GM19397 (cell line): Measurements from ENCODE around the gene AGBL5.
"Not testable (repeated sequence)": the region's sequence is repeated elsewhere in the genome, so short reads cannot be mapped to it uniquely, and the experiment has no call there.

Experiments used
- ATAC-seq: cut with Tn5 transposase; IDR thresholded peaks from one replicate; pipeline ENCODE4 v1.9.1; 2021; ENCODE audit warnings: mild to moderate bottlenecking, moderate library complexity; ENCODE audit not compliant: unreplicated experiment

Gene AGBL5

DNA sequence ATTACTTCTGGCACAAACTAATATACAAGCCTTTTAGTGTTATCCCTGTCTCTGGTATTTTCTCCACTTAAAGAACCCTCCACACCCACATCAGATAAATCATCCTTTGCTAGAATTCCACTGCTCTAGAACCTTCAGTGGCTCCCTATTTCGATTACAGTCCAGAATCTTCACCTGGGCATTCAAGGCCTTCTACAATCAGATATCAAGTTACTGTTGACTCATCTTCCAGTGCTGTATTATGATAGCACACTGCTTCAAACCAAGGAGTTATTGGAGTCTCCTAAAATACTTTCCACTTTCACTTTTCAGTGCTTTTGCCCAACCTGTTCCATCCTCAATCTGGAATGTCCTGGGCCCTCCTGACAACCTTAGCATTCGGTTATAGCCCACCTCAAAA, 64.1 kb downstream of the AGBL5 start:
- ATAC-seq, result no peak

DNA sequence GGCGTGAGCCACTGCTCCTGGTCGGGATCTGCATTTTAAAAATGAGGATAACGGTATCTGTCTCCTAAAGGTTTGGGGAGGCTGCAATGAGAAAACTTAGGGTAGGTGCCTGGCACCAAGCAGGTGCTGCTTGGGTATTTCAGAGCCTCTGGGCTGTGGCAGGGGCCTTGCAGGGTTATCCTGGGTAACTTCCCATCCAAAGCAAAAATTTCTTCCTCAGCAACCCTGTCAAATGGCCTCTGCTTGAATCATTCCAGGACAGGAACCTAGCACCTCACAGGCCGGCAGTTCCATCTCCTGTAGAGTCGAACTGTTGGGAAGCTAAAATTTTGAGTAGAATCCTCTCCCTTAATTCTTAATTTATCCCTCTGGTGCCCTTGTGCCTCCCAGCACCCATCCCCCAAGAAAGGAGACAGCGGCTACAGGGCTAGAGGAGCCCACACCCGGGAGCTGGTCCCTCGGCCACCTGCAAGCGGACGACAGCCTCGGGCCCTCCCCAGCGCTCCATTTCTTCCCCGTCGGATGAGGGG, 66.6 kb downstream of the AGBL5 start:
- ATAC-seq, result no peak

DNA sequence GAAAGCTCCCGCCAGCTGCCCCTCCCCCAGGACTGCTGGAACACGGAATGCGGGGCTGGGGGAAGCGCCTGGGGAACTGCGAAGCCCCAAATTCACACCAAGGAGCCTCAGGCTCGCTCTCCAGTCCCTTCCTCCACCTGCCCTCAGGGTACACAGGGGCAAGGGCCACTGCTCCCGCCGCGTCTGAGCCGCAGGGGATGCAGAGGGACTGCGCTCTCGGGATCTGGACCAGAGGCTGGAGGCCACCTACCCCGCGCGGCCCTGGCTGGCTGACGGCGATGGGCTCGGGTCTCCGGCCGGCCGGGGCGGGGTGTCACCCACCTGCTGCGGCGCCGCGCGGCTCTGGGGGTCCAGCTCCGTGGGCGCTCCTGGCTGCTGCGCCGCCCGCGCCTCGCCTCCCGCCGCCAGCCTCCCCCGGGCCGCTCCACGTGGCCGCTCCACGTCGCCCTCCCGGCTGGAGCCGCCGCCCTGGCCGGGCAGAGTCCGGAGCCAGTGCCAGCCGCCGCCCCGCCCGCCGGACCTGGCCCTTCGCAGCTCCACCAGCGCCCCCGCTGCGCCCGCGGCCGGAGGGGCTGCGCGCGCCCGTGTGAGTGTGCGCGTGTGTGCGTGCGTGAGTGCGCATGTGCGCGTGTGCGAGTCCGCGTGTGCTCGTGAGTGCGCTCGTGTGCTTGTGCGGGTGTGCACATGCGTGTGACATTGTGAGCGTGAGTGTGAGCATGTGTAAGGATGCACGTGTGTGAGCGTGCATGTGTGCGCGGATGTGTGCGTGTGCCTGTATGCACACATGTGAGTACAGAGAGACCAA, 67.3 kb downstream of the AGBL5 start, which contains the start of gene CGREF1:
Gene CGREF1, minus strand, starts transcription at position 604 of the 805 bp plus-strand sequence. CDS start 14,762 bp downstream, outside the sequence.
- no peak for ATAC-seq

- ATAC-seq, result not testable (repeated sequence)
Observed at GRCh38 chr2:27119330-27119670, 67.8 kb downstream of the AGBL5 start.
